IPS DF 4.7 (cell line): ENCODE results near the gene GBX1.

Experiments used
- DNase-seq: peaks from one replicate; pipeline ENCODE4 v3.0.0-alpha.2; 2013; ENCODE audit warnings: low spot score; ENCODE audit errors: extremely low read depth

The GBX1 gene

GRCh38 chr7:151167197-151167961 lies at the start of gene GBX1:
Gene GBX1 (minus strand): TSS chr7:151167694. CDS start chr7:151167548, 146 bp downstream.
- DNase-seq = no peak

GRCh38 chr7:151215396-151215795 lies 47.9 kb upstream of the GBX1 start:
- no peak for DNase-seq

GRCh38 chr7:151213826-151214225 lies 46.3 kb upstream of the GBX1 start:
- DNase-seq = no peak

GRCh38 chr7:151212626-151213025 lies 45.1 kb upstream of the GBX1 start:
- DNase-seq = no peak

GRCh38 chr7:151211155-151211772 lies 43.8 kb upstream of the GBX1 start:
- no peak for DNase-seq

GRCh38 chr7:151210087-151210854 lies 42.8 kb upstream of the GBX1 start, which contains the start of gene H2BK1:
Gene H2BK1 (minus strand): TSS chr7:151210488. CDS start chr7:151210318, 170 bp downstream.
- DNase-seq = no peak

GRCh38 chr7:151209588-151209987 lies 42.1 kb upstream of the GBX1 start:
- no peak for DNase-seq

- DNase-seq = no peak
Measured at GRCh38 chr7:151208253-151208862, 40.9 kb upstream of the GBX1 start.

- DNase-seq = no peak
Measured at GRCh38 chr7:151207804-151208203, 40.3 kb upstream of the GBX1 start.

- DNase-seq = no peak
Measured at GRCh38 chr7:151207315-151207714, 39.8 kb upstream of the GBX1 start.

GRCh38 chr7:151206914-151207313 lies 39.4 kb upstream of the GBX1 start:
- no peak for DNase-seq

- DNase-seq = no peak
Measured at GRCh38 chr7:151205730-151206129, 38.2 kb upstream of the GBX1 start.

GRCh38 chr7:151204383-151205032 lies 37.0 kb upstream of the GBX1 start:
- no peak for DNase-seq

GRCh38 chr7:151202836-151203235 lies 35.3 kb upstream of the GBX1 start:
- DNase-seq = no peak

- no peak for DNase-seq
Measured at GRCh38 chr7:151201751-151202150, 34.3 kb upstream of the GBX1 start.

- no peak for DNase-seq
Measured at GRCh38 chr7:151201344-151201743, 33.9 kb upstream of the GBX1 start.

GRCh38 chr7:151198945-151199848 lies 31.7 kb upstream of the GBX1 start:
- DNase-seq = no peak

GRCh38 chr7:151197932-151198331 lies 30.4 kb upstream of the GBX1 start:
- DNase-seq = no peak

GRCh38 chr7:151195616-151196450 lies 28.3 kb upstream of the GBX1 start:
- DNase-seq = no peak
